Tibial nerve (tissue), 4 donors: ENCODE data around the gene SCN5A. TPM values are rescaled to one million over a fixed set of nuclear protein-coding genes. Genes with fewer than 3 reads are reported as not detected.

Experiments used
- DNase-seq, 2 donors: peaks; one replicate each; pipeline ENCODE4 v3.0.0-alpha.2; 2019; ENCODE audit warnings: low spot score in 2 of 2
- H3K27ac ChIP-seq, 4 donors: fragments of 200-600 bp; sonication (generic) in 3 of 4; one replicate each; pipeline ENCODE4 v1.5.1; 2017 to 2019; ENCODE audit warnings: mild to moderate bottlenecking in 1 of 4
- H3K27me3 ChIP-seq, 2 donors: fragments of 200-600 bp; sonication (generic) in 1 of 2; one replicate each; pipeline versions ENCODE4 v1.5.1 to v1.6.0; 2017 to 2019
- H3K36me3 ChIP-seq, 3 donors: fragments of 200-600 bp; sonication (generic); one replicate each; pipeline ENCODE4 v1.5.1; 2018 to 2019
- H3K4me1 ChIP-seq, 4 donors: fragments of 200-600 bp; sonication (generic) in 3 of 4; one replicate each; pipeline ENCODE4 v1.5.1; 2017 to 2019
- H3K4me3 ChIP-seq, 4 donors: fragments of 200-600 bp; sonication (generic) in 3 of 4; one replicate each; pipeline ENCODE4 v1.5.1; 2017 to 2019; ENCODE audit warnings: mild to moderate bottlenecking in 1 of 4, moderate library complexity in 1 of 4
- H3K9me3 ChIP-seq, 4 donors: fragments of 200-600 bp; sonication (generic) in 3 of 4; one replicate each; pipeline ENCODE4 v1.5.1; 2017 to 2019
- EP300 ChIP-seq, 2 donors: sonication (generic); formaldehyde crosslinking; IDR thresholded peaks; one replicate each; pipeline ENCODE4 v1.6.1; 2017; ENCODE audit warnings: antibody characterized with exemption in 2 of 2, mild to moderate bottlenecking in 1 of 2
- POLR2A ChIP-seq, 2 donors: fragments of 450-650 bp; IDR thresholded peaks; one replicate each; pipeline ENCODE4 v1.6.1; 2017; ENCODE audit warnings: antibody characterized with exemption in 2 of 2, mild to moderate bottlenecking in 2 of 2, moderate library complexity in 2 of 2
- WGBS, 2 donors: methylation state at CpG; one replicate each; pipeline ENCODE4 v1.1.5; 2018; 5-methylcytosine and 5-hydroxymethylcytosine counted together
- total RNA-seq, 4 donors: library from RNA; depleted of rRNA; stranded (reverse); fragments of >200 nt; gene quantifications; one replicate each; pipeline ENCODE4 v1.1.0, GENCODE V29; 2016
- TF ChIP-seq, protein P1 (sequence below), 5 experiments: fragments of 200-600 bp in 3 of 5; fragments of 450-650 bp in 2 of 5; sonication (generic) in 3 of 5; IDR thresholded peaks; one replicate each; pipeline ENCODE4 v1.5.1; 2016 to 2019; ENCODE audit warnings: antibody characterized with exemption in 5 of 5, mild to moderate bottlenecking in 3 of 5, moderate library complexity in 2 of 5

SCN5A gene
- total RNA-seq, 4 donors from 2014 or later: 0.44 to 2.7 (median 1.8) TPM

DNA sequence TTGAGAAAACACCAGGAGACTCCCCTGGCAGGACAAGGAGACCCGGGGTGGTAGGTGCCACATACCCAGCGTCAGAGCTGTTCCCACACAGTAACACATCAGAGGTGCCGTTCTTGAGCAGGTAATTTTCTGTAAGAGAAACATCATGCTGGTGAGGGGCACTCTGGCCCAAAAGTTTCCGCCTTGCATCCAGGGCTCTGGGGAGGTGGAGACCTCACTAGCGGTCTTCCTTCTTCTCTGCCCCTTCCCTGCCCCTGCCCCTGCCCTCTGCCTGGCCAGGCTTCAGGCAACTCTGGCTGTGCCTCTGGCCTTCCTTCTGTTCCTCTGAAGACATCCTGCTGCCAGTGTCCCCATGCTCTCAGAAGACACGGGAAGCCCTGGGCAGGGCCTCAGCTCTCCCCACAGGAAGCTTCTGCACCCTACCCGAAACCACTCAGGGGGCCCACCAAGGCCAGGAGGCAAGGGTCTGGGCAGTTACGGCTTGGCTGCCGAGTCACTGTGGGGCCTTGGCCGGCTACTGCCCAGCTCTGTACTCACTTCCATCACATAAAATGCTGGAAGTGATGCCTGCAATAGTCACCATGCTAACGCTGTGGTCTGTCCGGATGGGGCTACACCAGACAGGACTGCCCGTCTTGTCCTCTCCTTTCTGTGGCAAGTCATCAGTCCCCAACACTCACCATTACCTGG lies 41.3 kb downstream of the SCN5A start:
- WGBS, 2 donors: 89% methylated on average over 13 of the region's 13 CpGs
- no peaks in the 10 kb centered on the region for H3K9me3 ChIP-seq
- no peak for TF ChIP-seq POLR2A (IDR thresholded peaks at IDR 0.05)
- TF ChIP-seq, protein P1, sequence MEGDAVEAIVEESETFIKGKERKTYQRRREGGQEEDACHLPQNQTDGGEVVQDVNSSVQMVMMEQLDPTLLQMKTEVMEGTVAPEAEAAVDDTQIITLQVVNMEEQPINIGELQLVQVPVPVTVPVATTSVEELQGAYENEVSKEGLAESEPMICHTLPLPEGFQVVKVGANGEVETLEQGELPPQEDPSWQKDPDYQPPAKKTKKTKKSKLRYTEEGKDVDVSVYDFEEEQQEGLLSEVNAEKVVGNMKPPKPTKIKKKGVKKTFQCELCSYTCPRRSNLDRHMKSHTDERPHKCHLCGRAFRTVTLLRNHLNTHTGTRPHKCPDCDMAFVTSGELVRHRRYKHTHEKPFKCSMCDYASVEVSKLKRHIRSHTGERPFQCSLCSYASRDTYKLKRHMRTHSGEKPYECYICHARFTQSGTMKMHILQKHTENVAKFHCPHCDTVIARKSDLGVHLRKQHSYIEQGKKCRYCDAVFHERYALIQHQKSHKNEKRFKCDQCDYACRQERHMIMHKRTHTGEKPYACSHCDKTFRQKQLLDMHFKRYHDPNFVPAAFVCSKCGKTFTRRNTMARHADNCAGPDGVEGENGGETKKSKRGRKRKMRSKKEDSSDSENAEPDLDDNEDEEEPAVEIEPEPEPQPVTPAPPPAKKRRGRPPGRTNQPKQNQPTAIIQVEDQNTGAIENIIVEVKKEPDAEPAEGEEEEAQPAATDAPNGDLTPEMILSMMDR (IDR thresholded peaks at IDR 0.05): no peak
- TF ChIP-seq EP300 (IDR thresholded peaks at IDR 0.05): no peak
- no peak overlapping the region for H3K4me3 ChIP-seq
- H3K27me3 ChIP-seq: no peaks in the 10 kb centered on the region
- no peaks in the 10 kb centered on the region for H3K4me1 ChIP-seq
- no peak for DNase-seq
- peaks cover 0 to 51% (median 0%) of the 10 kb centered on the region in 3 donors for H3K36me3 ChIP-seq
- H3K27ac ChIP-seq: no peak overlapping the region

- Histone ChIP-seq H3K27me3 (no peaks in the 10 kb centered on the region), H3K4me3 (no peak overlapping the region), H3K27ac (no peak overlapping the region), H3K4me1 (no peaks in the 10 kb centered on the region), H3K36me3 (peaks cover 0 to 66% (median 0%) of the 10 kb centered on the region in 3 donors), H3K9me3 (no peaks in the 10 kb centered on the region)
- 68 to 87% methylated on average over 5 to 11 of the region's 11 CpGs for WGBS, 2 donors
- DNase-seq: no peak
- TF ChIP-seq, protein P1 (IDR thresholded peaks at IDR 0.05): no peak
- no peak for TF ChIP-seq POLR2A (IDR thresholded peaks at IDR 0.05)
- TF ChIP-seq EP300 (IDR thresholded peaks at IDR 0.05): no peak
Measured at GRCh38 chr3:38606561-38606960, 42.9 kb downstream of the SCN5A start.

- H3K27me3 ChIP-seq: no peaks in the 10 kb centered on the region
- H3K27ac ChIP-seq: no peak overlapping the region
- H3K4me1 ChIP-seq: no peaks in the 10 kb centered on the region
- H3K36me3 ChIP-seq: peaks cover 0 to 72% (median 0%) of the 10 kb centered on the region in 3 donors
- no peak overlapping the region for H3K4me3 ChIP-seq
- TF ChIP-seq, protein P1 (IDR thresholded peaks at IDR 0.05): no peak
- TF ChIP-seq EP300 (IDR thresholded peaks at IDR 0.05) (no peak), POLR2A (IDR thresholded peaks at IDR 0.05) (no peak)
- 91 to 96% methylated on average over 7 of the region's 7 CpGs for WGBS, 2 donors
- peaks cover 0 to 2% (median 0%) of the 10 kb centered on the region in 4 donors for H3K9me3 ChIP-seq
- DNase-seq: no peak
Measured at GRCh38 chr3:38605981-38606380, 43.5 kb downstream of the SCN5A start.

DNA sequence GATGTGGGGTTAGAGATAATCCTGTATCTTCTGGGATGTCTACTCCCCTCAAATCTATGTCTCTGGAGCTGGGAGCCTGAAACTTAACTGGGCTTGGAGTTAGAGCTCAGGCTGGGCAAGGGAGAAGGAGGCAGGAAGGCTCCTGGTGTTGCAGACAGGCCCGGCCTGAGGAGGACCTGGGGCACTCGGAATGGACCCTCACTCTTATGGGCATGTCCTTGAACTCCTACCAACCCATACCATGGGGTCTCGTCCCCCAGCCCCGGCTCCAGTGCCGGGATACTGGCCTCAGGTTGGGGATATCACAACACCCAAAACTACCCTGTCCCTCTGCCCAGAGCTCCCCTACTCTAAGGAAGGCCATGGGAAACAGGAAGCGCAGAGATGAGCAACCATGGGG lies 45.2 kb downstream of the SCN5A start:
- no peak overlapping the region for H3K4me3 ChIP-seq
- WGBS, 2 donors: 92 to 96% methylated on average over 5 to 6 of the region's 6 CpGs
- no peaks in the 10 kb centered on the region for H3K4me1 ChIP-seq
- TF ChIP-seq EP300 (IDR thresholded peaks at IDR 0.05) (no peak), POLR2A (IDR thresholded peaks at IDR 0.05) (no peak)
- TF ChIP-seq, protein P1 (IDR thresholded peaks at IDR 0.05): no peak
- H3K27me3 ChIP-seq: no peaks in the 10 kb centered on the region
- H3K27ac ChIP-seq: no peak overlapping the region
- peaks cover 0 to 7% (median 0%) of the 10 kb centered on the region in 4 donors for H3K9me3 ChIP-seq
- peaks cover 0 to 70% (median 0%) of the 10 kb centered on the region in 3 donors for H3K36me3 ChIP-seq
- DNase-seq: no peak

- Histone ChIP-seq H3K36me3 (peaks cover 0 to 70% (median 0%) of the 10 kb centered on the region in 3 donors), H3K4me1 (no peaks in the 10 kb centered on the region), H3K4me3 (no peak overlapping the region), H3K27me3 (no peaks in the 10 kb centered on the region), H3K9me3 (peaks cover 0 to 7% (median 0%) of the 10 kb centered on the region in 4 donors), H3K27ac (no peak overlapping the region)
- TF ChIP-seq EP300 (IDR thresholded peaks at IDR 0.05) (no peak), POLR2A (IDR thresholded peaks at IDR 0.05) (no peak)
- TF ChIP-seq, protein P1 (IDR thresholded peaks at IDR 0.05): no peak
- no peak for DNase-seq
- 87 to 90% methylated on average over 6 to 10 of the region's 16 CpGs for WGBS, 2 donors
Measured at GRCh38 chr3:38603731-38604131, 45.8 kb downstream of the SCN5A start.
